Panc1 (cell line): ENCODE data around the gene RSL24D1. TPM values are rescaled to one million over a fixed set of nuclear protein-coding genes. Genes with fewer than 3 reads are reported as not detected.

Experiments
- ATAC-seq: fragments of 200-7000 bp; cut with Tn5 transposase; 2 replicates; pipeline ENCODE4 v1.9.1; 2020; ENCODE audit warnings: mild to moderate bottlenecking, moderate library complexity
- BruUV-seq: library from RNA; stranded (reverse); fragments of 400-500 nt; replicated peaks from 2 replicates; lab custom pipeline; 2021; lab: Mats Ljungman, UMichigan
- CTCF ChIA-PET: fragments of 300-600 bp; sonication (Branson Sonifier 250); formaldehyde crosslinking; loops from one replicate; lab custom pipeline; 2022; ENCODE audit warnings: antibody characterized with exemption; lab: Charles Lee
- POLR2A ChIA-PET: fragments of 300-600 bp; sonication (Branson Sonifier 250); formaldehyde crosslinking; loops from one replicate; lab custom pipeline; 2022; ENCODE audit warnings: antibody characterized with exemption; lab: Charles Lee
- DNase-seq: peaks from one replicate; pipeline ENCODE4 v3.0.0-alpha.2; 2010; ENCODE audit warnings: low read depth, low spot score
- H3K27ac ChIP-seq: 2 replicates; pipeline ENCODE4 v1.5.1; 2011; ENCODE audit warnings: mild to moderate bottlenecking, low read length, inconsistent platforms
- H3K27me3 ChIP-seq: fragments of 200-500 bp; sonication (Bioruptor generic); 2 replicates; pipeline ENCODE4 v1.6.0; 2014; ENCODE audit warnings: low read length, inconsistent platforms; ENCODE audit not compliant: control insufficient read depth, insufficient read depth
- H3K36me3 ChIP-seq: fragments of 200-500 bp; sonication (Bioruptor generic); 2 replicates; pipeline ENCODE4 v1.5.1; 2014; ENCODE audit warnings: inconsistent platforms, mild to moderate bottlenecking, low read length, moderate library complexity; ENCODE audit not compliant: control insufficient read depth, insufficient read depth
- H3K4me1 ChIP-seq: 2 replicates; pipeline ENCODE4 v1.5.1; 2011; ENCODE audit warnings: inconsistent platforms, mild to moderate bottlenecking, low read length, moderate library complexity; ENCODE audit not compliant: control insufficient read depth, insufficient read depth
- H3K4me3 ChIP-seq, 2 experiments: 2 replicates each; pipeline ENCODE4 v1.5.1; 2011 to 2012; ENCODE audit warnings: low read depth in 2 of 2, low read length in 2 of 2, mild to moderate bottlenecking in 2 of 2, inconsistent platforms in 1 of 2, moderate library complexity in 1 of 2
- H3K9me3 ChIP-seq: fragments of 200-500 bp; sonication (Bioruptor generic); 2 replicates; pipeline ENCODE4 v1.5.1; 2014; ENCODE audit warnings: low read depth, mild to moderate bottlenecking, inconsistent platforms, low read length, moderate library complexity; ENCODE audit not compliant: control insufficient read depth, insufficient read depth
- POLR2AphosphoS5 ChIP-seq: IDR thresholded peaks from 2 replicates; pipeline ENCODE4 v1.6.1; 2012; ENCODE audit warnings: mild to moderate bottlenecking, low read depth, low read length, moderate library complexity
- REST ChIP-seq, 2 experiments: IDR thresholded peaks; 2 replicates each; pipeline ENCODE4 v1.6.1; 2011 to 2012; ENCODE audit warnings: low read depth in 2 of 2, control low read depth in 1 of 2, low read length in 1 of 2, mild to moderate bottlenecking in 1 of 2, moderate library complexity in 1 of 2; ENCODE audit not compliant: insufficient read depth in 1 of 2
- SIN3A ChIP-seq: IDR thresholded peaks from 2 replicates; pipeline ENCODE4 v1.6.1; 2012; ENCODE audit warnings: low read depth, mild to moderate bottlenecking, low read length, moderate library complexity, borderline replicate concordance; ENCODE audit not compliant: insufficient read depth
- TCF7L2 ChIP-seq: IDR thresholded peaks from 2 replicates; pipeline ENCODE4 v1.6.1; 2011; ENCODE audit warnings: mild to moderate bottlenecking, low read depth, low read length, inconsistent platforms
- in situ Hi-C: cut with HindIII; loops from 2 replicates; pipeline ENCODE4 v1.10.0; 2016; ENCODE audit warnings: low sequenced_read_pairs, low pct_unique_long_range_greater_than_20kb
- intact Hi-C: fragments of 100-400 bp; cut with micrococcal nuclease; formaldehyde crosslinking; loops from one replicate; pipeline ENCODE4 v1.10.0; 2022; ENCODE audit not compliant: unreplicated experiment
- total RNA-seq: library from RNA; stranded (reverse); gene quantifications from one replicate; pipeline ENCODE4 v1.2.1, GENCODE V29; 2021; ENCODE audit not compliant: unreplicated experiment
- TF ChIP-seq, protein P1 (sequence below): fragments of 450-650 bp; IDR thresholded peaks from 2 replicates; pipeline ENCODE4 v1.5.1; 2017; ENCODE audit warnings: mild to moderate bottlenecking

The RSL24D1 gene
- total RNA-seq, 1 experiment from 2014 or later = 59.8 TPM

DNA sequence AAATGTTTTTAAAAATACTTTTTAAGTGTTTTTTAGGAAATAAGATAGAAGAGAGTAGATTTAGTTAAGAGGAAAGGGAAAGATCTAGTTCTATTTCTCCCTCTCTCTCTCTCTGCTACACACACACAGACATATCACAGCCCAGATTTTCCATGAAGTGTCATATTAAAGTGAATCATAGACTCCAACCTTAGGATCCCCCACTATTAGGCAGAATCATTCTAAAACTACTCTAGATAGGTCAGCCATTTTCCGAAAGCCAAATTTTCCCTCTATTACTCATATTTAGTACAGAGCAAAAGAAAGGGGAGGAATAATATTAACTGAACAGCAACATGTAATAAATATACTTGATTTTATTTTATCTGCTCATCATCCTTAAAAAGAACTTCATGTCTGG, 45.1 kb upstream of the RSL24D1 start:
- in situ Hi-C loops = no loop called here
- intact Hi-C loops = no loop called here
- no peak for TF ChIP-seq TCF7L2
- CTCF ChIA-PET = no interaction called here
- no peaks in the 10 kb centered on the region for H3K27me3 ChIP-seq
- H3K4me1 ChIP-seq = no peaks in the 10 kb centered on the region
- BruUV-seq = no TSS peak
- no peak overlapping the region for H3K4me3 ChIP-seq
- DNase-seq (no peak), ATAC-seq (no peak)
- H3K36me3 ChIP-seq = no peaks in the 10 kb centered on the region
- POLR2A ChIA-PET = no interaction called here
- no peak overlapping the region for H3K27ac ChIP-seq
- no peaks in the 10 kb centered on the region for H3K9me3 ChIP-seq

- H3K27ac ChIP-seq = no peak overlapping the region
- H3K27me3 ChIP-seq = no peaks in the 10 kb centered on the region; the same call in 1 of the 2 replicates
- ChIA-PET CTCF (interaction anchor here (0.7 kb wide), 1 partner anchor 25 kb away, joined by 6 read pairs; no protein-coding TSS in a partner anchor), POLR2A (no interaction called here)
- no peak overlapping the region for H3K4me3 ChIP-seq
- TF ChIP-seq REST (IDR thresholded peaks at IDR 0.05; ENCODE audit: insufficient read depth in 1 of 2, low read depth in 2 of 2, low read length in 1 of 2) (no peak), TCF7L2 (no peak), POLR2AphosphoS5 (no peak), SIN3A (no peak)
- TF ChIP-seq, protein P1, sequence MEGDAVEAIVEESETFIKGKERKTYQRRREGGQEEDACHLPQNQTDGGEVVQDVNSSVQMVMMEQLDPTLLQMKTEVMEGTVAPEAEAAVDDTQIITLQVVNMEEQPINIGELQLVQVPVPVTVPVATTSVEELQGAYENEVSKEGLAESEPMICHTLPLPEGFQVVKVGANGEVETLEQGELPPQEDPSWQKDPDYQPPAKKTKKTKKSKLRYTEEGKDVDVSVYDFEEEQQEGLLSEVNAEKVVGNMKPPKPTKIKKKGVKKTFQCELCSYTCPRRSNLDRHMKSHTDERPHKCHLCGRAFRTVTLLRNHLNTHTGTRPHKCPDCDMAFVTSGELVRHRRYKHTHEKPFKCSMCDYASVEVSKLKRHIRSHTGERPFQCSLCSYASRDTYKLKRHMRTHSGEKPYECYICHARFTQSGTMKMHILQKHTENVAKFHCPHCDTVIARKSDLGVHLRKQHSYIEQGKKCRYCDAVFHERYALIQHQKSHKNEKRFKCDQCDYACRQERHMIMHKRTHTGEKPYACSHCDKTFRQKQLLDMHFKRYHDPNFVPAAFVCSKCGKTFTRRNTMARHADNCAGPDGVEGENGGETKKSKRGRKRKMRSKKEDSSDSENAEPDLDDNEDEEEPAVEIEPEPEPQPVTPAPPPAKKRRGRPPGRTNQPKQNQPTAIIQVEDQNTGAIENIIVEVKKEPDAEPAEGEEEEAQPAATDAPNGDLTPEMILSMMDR = no peak
- ATAC-seq (no peak), DNase-seq (no peak)
- no peaks in the 10 kb centered on the region for H3K9me3 ChIP-seq
- intact Hi-C loops = no loop called here
- no TSS peak for BruUV-seq
- in situ Hi-C loops = no loop called here
- H3K36me3 ChIP-seq = no peaks in the 10 kb centered on the region
- no peaks in the 10 kb centered on the region for H3K4me1 ChIP-seq
Observed at GRCh38 chr15:55241186-55241585, 44.4 kb upstream of the RSL24D1 start.

- Histone ChIP-seq H3K4me3 (no peak overlapping the region), H3K36me3 (no peaks in the 10 kb centered on the region), H3K4me1 (no peaks in the 10 kb centered on the region), H3K27me3 (no peaks in the 10 kb centered on the region; the same call in 1 of the 2 replicates), H3K9me3 (no peaks in the 10 kb centered on the region), H3K27ac (no peak overlapping the region)
- no TSS peak for BruUV-seq
- intact Hi-C loops (no loop called here), in situ Hi-C loops (no loop called here)
- DNase-seq (no peak), ATAC-seq (no peak)
- ChIA-PET CTCF (no interaction called here), POLR2A (no interaction called here)
- TF ChIP-seq, protein P1 = no peak
- TF ChIP-seq POLR2AphosphoS5 = no peak
- TF ChIP-seq TCF7L2 = no peak
- TF ChIP-seq REST (IDR thresholded peaks at IDR 0.05; ENCODE audit: insufficient read depth in 1 of 2, low read depth in 2 of 2, low read length in 1 of 2) = no peak
- TF ChIP-seq SIN3A = no peak
Observed at GRCh38 chr15:55240125-55240760, 43.5 kb upstream of the RSL24D1 start.
